ENCODE data around the gene OBP2B.
"Not testable (repeated sequence)": the region's sequence is repeated elsewhere in the genome, so short reads cannot be mapped to it uniquely, and the experiment has no call there.

The OBP2B gene, protein sequence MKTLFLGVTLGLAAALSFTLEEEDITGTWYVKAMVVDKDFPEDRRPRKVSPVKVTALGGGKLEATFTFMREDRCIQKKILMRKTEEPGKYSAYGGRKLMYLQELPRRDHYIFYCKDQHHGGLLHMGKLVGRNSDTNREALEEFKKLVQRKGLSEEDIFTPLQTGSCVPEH

DNA sequence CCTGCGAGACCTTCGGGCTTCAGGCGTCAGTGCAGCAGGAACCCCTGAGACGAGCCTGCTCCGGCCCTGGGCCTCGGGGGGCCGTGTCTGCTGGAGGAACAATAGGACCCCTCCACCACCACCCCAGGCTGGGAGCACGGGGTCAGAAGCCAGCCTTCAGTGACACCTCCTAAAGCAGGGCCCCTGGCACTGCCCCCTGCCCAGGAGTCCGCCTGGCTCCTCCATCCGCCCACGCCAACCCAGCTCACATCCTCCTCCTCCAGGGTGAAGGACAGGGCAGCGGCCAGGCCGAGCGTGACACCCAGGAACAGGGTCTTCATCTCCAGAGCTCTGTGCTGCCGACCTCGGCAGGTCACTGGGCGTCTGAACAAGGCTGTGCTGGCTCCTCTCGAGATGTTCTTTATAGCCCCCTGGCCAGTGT lies at the start of gene OBP2B:
Gene OBP2B (minus strand): TSS at position 371 of the 421 bp plus-strand sequence. CDS start 51 bp downstream, at position 320.
- not testable (repeated sequence) for DNase-seq

DNA sequence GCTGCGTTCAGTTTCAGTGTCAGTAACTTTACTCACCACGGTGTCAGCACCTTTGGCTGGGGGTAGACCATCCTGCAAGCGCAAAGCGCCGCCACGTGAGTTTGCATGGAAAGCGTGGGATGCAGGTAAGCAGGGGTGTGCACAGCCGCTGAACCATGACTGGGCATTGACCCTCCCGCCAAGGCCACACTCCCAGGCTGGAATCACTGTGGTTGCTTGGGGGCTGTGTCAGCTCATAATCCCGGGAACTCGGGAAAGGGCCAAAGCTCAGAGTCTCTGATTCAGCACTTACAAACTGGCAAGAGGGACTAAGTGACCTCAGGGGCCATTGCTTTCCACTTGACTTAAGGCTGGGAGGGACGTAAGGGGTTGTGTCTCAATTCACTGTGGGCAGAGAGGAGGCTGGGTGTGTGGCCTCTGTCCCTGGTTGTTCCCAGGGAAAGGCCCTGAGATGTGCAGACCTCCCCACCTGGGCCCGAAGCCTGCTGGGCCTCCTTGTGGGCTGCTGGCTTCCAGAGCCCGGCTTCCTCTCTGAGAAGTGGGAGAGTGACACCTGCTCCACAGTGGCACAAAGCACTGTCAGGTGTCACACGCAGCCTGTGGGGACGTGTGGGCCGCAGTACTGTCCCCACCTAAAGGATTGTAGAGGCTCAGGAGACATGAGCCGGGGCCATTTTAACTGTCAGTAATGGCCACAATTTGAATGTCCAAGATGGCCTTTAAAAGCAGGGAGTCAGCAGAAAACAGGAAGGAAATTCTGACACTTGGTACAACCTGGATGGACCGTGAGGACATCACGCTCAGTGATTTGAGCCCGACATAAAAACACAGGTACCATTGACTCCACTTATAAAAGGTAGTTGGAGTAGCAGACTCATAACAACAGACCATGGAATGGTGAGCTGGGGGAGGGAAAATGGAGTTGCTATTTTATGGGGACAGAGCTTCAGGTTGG lies 49.3 kb upstream of the OBP2B start:
- no peak for DNase-seq

DNA sequence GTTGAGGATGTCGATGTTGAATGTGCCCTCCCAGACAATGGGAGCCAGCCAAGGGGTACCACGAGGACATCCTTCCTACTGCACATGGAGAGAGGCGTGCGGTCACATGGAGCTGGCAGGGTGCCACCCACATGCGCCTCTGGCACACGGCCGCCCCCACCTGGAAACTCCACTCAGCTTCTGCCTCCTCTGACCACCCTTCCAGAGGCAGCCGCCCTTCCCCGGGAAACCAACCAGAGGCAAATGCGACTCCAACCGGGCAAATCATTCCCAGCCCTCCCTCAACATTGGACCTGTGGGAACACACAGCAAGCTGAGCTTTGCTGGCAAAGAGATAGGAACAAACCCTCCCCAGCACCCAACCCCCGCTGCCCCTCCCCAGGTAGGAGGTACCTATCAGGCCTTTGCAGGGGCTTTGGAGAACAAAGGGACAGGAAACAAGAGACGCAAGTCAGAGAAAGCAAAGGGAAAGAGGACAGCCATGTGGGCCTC lies 48.5 kb upstream of the OBP2B start:
- DNase-seq: no peak

DNA sequence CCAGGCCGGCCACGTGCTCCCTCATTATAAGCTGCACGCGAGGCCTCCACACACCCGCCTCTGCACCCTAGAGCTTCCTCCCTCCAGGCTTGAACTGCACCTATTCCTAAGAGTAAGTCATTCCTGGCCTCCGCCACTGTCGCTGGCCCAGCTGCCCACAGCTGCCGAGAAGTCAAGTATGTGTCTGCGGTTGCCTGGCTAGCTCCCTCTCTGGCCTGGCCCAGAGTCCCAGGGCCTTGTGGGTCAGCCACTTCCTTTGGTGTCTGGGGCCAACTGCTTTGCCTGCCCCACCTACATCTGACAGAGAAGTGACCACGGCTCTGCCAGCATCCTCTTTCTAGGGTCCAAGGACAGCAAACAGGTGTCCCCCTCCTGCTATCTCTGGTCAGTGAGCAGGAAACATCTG lies 47.6 kb upstream of the OBP2B start:
- DNase-seq: no peak

DNA sequence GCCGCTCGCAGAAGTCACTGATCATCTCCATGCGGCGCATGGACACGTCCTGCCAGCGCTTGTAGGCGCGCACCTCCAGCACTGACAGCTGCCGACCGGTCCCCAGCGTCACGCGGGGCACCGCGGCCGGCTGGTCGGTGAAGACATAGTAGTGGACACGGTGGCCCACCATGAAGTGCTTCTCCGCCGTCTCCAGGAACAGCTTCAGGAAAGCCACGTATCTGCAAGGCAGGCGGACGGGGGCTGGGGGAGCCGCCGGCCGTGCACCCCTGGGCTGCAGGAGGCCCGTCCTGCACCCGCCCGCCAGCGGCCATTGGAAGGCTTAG lies 47.0 kb upstream of the OBP2B start:
- DNase-seq: no peak

DNA sequence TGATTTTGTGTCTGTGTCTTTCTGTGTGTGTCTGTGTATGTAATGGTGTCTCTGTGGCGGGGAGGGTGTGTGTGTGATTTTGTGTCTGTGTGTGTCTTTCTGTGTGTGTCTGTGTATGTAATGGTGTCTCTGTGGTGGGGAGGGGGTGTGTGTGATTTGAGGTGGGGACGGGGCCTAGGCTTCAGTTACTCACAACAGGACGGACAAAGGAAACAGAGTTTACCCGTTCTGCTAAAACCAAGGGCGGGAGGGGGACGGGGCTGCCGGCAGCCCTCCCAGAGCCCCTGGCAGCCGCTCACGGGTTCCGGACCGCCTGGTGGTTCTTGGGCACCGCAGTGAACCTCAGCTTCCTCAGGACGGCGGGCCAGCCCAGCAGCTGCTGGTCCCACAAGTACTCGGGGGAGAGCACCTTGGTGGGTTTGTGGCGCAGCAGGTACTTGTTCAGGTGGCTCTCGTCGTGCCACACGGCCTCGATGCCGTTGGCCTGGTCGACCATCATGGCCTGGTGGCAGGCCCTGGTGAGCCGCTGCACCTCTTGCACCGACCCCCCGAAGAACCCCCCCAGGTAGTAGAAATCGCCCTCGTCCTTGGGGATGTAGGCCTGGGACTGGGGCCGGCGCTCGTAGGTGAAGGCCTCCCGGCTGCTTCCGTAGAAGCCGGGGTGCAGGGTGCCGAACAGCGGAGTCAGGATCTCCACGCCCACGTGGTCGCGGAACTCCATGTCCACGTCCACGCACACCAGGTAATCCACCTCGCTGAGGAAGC lies 46.5 kb upstream of the OBP2B start:
- no peak for DNase-seq

DNA sequence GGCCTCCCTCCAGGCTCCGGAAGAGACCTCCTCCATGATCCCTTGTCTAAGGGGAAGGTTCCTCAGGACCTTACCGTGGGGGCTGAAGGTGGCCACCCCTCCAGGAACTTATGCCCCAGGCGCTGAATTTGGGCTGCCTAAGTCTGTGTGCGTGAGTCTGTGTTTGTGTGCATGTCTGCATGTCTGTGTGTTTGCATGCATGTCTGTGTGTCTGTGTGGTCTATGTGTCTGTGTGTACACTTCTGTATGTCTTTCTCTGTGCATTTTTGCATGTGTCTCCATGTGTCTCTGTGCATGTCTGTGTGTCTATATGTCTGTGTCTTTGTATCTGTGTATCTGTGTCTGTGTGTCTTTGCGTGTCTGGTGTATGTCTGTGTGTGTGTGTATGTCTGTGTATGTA lies 45.4 kb upstream of the OBP2B start:
- no peak for DNase-seq

DNA sequence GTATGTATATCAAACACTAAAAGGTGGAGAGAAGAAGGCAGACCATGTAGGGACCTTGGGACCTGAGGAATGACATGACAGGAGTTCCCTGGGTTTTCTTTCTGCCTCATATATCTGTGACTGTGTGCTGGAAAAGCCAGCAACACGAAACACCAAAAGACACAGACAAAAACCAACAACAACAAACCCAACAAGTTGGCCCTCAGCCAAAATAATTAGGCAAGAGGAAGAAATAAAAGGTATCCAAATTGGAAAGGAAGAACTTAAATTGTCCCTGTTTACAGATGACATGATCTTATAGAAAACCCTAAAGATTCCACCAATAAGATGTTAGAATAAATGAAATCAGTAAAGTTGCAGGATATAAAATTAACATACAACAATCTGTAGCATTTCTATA lies 44.2 kb upstream of the OBP2B start:
- no peak for DNase-seq

DNA sequence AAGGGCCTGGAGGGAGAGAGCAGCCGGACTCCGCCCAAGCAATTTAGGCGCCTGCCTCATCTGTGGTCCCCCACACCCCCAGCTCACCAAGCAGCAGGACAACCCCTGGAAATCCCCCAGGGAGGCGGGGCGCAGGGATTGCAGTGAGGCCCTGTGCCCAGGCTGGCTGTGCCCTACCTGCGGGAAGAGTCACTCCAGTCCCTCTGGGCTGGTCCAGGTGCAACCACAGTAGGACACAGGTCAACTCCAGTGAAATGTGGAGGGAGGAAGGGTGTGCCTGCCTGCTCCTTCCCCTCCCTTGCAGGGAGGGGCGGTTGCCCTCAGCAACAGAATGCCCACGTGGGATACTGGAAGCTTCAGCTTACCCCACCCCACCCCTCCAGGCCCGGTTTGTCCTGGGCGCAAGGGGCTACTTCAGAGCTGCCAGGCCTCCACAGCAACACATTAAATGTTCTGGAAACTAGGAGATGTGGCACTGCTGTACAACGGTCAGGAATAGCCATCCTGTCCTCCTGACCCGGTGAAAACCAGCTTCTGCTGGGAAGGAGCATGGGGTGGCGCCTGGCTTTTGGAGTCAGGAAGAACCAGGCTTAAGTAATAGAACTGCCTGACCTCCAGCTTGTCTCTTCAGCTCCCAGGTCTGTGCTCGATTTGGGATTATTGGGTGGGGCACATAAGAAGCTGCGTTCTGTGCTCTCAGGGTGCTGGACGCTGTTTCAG lies 43.4 kb upstream of the OBP2B start:
- DNase-seq: no peak

DNA sequence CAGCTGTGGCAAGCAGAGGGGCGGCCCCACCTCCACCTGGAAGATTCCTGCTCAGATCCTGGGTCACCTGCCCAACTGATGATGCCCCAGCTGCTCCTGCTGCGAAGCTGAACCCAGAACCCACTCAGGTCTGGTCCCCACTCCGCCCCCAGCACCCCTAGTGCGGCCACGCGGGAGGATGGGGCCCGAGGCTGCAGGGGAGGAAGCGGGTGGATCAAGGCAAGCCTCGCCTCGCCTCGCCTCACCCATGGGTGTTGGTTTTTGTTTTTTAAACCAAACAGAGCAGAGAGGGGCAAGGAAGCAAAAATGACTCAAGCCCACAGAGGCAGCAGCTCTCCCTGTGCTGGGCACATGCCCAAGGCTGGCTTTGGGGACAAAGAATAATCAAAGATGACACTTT lies 42.7 kb upstream of the OBP2B start:
- no peak for DNase-seq

DNA sequence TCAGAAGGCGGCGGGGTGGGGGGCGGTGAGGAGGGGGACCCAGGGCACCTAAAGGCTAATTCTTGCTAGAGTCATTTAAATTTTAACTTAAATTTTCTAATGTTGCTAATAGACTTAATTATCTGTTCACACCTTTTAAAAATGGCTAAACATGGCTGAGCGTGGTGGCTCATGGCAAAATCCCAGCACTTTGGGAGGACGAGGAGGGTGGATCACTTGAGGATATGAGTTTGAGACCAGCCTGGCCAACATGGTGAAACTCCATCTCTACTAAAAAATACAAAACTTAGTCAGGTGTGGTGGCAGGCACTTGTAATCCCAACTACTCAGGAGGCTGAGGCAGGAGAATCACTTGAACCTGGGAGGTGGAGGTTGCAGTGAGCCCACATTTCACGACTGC lies 42.2 kb upstream of the OBP2B start:
- not testable (repeated sequence) for DNase-seq

DNA sequence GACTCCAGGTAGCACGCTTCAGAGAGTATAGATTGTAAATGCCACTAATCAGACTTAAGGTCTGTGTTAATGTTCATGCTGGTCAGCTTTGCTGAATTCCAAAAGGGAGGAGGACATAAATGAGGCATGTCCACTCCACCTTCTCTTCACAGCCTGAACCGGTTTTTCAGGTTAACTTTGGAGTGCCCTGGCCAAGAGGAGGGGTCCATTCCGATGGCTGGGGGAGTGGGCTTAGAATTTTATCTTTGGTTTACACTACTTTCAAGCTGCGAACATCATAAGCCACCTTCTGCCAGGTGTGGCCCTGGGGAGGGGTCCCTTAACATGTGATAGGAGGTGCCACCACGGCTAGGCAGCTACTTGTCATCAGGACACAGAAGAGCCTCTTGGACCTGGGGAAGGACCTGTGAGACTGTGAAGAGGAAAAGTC lies 41.7 kb upstream of the OBP2B start:
- DNase-seq: no peak

DNA sequence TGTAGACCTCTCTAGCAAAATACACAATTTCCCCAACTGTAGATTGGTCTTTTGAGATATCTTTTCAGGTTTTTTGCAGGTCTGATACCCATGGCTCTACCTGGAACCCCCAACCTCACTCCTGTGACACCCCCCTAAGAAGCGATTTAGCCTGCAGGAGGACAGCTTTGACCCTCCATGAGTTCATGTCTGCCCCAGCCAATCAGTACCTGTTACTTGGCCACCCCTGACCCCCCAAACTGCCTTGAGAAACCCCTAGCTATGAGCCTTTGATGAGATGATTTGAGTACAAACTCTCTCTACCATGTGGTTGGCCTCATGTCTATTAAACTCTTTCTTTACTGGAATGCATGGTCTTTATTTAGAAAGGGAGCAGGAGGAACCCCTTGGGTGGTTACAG lies 40.3 kb upstream of the OBP2B start:
- DNase-seq: no peak

DNA sequence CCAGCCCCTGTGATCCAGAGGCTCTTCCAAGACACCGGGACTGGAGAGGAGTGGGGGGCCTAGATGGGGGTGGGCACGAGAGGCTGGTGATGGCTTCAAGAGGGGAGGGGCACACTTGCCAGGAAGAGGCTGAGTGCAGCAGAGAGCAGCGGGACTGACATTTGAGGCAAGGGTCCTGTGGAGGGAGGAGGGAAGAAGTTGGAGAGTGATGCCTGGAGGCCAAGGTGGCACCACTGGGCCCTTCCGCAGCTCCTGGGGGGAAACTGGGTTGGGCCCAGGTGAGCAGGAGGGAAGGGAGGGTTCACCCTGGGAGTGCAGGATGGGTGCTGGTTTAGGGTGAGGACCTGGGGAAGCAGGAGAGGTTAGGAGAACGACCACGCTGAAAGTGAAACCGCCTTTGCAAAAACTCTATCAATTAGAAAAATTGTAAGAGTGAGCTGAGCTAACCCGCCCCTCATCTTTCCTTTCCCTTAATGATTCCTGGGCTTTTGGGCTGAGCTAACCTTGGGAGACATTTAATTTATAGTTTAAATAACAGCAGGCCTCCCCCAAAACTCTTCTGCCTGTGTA lies 39.8 kb upstream of the OBP2B start:
- DNase-seq: no peak

DNA sequence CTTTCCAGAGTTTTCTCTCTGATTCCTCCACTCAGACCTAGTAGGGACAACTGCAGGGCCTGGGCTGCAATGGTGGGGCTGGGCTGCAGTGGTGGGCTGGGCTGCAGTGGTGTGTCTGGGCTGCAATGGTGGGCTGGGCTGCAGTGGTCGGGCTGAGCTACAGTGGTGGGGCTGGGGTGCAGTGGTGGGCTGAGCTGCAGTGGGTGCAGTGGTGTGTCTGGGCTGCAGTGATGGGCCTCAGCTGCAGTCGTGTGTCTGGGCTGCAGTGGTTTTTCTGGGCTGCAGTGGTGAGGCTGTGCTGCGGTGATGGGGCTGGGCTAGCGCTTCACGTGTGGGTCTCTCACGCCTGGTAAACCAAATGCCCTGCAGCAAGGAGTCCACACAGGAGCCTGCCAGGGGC lies 38.6 kb upstream of the OBP2B start:
- no peak for DNase-seq

DNA sequence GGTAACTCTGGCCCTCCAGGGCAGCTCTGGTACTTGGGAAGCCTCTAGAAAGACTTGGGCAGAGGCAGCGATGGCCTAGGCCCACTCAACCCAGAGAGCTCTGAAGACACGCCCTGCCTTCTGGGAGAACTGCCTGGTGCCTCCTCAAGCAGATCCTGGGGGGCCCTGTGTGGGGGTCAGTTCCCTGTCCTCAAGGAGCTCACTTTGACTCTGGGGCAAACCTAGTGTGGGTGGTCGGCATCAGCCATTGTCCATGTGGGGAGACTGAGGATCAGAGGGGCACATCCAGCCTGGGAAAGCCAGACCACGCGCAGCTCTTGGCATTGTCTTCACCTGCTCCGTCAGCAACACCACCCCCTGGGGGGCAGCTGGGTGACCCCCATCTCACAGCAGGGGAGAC lies 37.9 kb upstream of the OBP2B start:
- no peak for DNase-seq

DNA sequence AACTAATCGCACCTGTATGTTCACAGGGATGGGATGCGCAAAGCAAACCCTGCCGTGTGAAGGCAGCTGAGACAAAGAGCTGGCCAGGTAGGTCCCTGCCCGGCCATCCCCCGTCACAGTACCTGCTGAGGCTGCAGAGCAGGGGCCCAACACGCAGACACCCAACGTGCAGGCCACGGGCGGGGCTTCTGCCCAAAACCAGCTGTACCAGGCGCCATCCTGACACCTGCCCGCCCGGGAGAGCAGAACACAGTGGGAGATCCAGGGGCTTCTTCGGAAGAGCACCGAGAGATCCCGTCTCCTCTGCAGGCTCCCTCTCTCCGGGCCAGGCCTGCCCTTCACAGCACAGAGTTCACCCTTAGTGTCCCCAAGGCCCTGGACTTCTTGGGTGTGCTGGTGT lies 37.5 kb upstream of the OBP2B start:
- no peak for DNase-seq

DNA sequence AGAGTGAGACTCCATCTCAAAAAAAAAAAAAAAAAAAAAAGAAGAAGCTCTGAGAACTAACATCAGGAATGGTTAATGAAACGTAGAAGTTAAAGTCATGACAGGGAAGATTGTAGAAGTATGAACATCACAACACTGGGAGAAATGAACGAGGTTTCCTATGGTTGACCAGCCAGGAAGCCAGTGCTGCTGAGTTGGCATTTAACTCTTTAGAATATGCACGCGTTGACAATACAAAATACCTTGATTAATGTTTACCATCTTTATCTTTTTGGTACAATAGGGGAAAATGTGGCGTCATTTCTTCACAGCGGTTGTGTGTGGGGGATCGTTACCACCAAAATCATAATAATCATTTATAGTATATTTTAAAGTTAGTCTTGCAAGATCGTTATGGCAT lies 33.9 kb upstream of the OBP2B start:
- DNase-seq: no peak

DNA sequence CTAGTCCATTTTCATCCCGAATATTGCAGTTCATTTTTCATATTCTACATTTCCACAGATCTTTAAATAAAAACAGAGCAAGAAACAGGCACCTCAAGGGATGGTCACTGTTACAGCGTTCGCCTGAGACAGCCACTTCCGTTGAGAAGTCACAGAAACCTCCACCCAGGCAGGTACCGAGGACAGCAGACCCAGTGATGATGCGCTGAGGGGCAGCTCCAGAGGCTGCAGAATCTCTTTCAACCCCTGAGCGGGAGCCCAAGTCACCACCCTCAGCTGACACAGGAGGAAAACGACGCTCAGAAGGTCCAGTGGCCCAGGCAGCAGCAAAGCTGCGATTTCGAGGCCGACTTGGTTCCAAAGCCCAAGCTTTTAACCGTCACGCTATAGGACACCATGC lies 33.2 kb upstream of the OBP2B start:
- no peak for DNase-seq

DNA sequence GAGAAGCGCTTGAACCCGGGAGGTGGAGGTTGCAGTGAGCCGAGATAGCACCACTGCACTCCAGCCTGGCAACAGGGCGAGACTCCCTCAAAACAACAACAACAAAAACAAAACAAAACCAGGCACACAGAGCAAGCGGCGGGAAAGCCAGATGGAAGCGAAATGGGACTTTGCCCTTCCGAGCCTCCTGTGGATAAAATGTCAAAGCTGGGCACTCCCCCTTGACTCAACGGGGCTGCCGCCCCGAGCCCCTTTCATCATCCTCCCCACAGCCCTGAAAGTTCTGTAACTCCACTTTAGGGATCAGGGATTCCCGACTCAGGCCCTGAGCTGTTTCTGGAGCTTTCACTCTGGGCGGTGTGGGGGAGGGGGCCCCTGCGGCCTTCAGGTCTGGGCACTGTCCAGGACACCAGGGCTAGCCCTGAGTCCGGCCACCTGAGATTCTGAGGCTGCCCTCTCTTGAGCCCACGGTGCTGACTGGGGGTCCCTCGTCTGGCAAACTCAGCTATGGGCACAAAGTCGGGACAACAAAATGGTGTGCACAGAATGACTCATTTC lies 30.6 kb upstream of the OBP2B start:
- no peak for DNase-seq

DNA sequence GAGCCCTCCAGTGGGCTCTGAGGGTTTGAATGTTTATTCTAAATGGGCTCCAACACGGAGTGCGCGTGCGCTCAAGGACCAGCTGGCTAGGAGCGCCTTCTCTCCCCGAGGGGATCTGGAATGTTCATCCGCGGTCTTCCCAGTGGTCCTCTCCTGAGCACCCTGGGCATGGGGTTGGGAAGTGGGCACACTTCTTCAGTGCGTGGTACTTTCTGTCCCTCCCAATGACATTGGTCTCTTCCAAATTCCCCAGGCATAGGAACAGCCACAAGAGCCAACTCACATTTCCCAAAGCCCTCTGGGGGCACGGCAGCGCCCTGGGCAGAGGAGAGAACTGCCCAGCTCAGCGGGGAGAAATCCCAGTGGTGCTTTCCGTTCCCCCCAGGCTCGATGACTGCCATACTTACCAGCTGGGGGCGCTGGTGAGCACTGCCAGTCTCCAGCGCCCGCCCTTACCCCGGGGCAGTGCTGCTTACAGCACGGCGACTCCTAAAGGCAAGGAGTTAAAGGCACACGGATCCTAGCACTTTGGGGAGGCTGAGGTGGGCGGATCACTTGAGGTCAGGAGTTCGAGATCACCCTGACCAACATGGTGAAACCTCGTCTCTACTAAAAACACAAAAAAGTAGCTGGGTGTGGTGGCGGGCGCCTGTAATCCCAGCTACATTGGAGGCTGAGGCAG lies 29.9 kb upstream of the OBP2B start:
- peak; percentile 82 for DNase-seq
